Activated effector memory CD4-positive, alpha-beta T cell treated with anti-CD3 and anti-CD28 coated beads, Interleukin-2, amount 50 U/mL, for 16 hours (primary cell): ENCODE data around the gene SCFD2.
"Not testable (repeated sequence)": the region's sequence is repeated elsewhere in the genome, so short reads cannot be mapped to it uniquely, and the experiment has no call there.

ENCODE experiments used
- DNase-seq: peaks from one replicate; pipeline ENCODE4 v3.0.0-alpha.2; 2020

The SCFD2 gene

GRCh38 chr4:53340145-53340544, 25.7 kb downstream of the SCFD2 start:
- not testable (repeated sequence) for DNase-seq

- not testable (repeated sequence) for DNase-seq
These were observed 30.9 kb downstream of the SCFD2 start for GRCh38 chr4:53334916-53335315.

GRCh38 chr4:53326535-53326934, 39.3 kb downstream of the SCFD2 start:
- no peak for DNase-seq

GRCh38 chr4:53322696-53323095, 43.2 kb downstream of the SCFD2 start:
- no peak for DNase-seq

DNA sequence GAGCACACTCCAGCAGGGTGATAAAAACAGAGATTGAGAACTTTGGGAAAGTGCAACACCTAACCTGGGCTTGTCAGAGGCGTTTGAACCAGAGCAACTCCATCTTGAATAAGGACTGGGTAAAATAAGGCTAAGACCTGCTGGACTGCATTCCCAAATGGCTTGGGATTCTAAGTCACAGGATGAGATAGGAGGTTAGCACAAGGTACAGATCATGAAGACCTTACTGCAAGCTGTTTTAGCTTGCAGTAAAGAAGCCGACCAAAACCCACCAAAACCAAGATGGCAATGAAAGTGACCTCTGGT, 43.9 kb downstream of the SCFD2 start:
- DNase-seq = no peak

- DNase-seq = no peak
These were observed 44.5 kb downstream of the SCFD2 start for GRCh38 chr4:53321151-53321983.

GRCh38 chr4:53315300-53315699, 50.6 kb downstream of the SCFD2 start:
- DNase-seq = no peak

GRCh38 chr4:53314252-53314651, 51.6 kb downstream of the SCFD2 start:
- DNase-seq = no peak

GRCh38 chr4:53313510-53313909, 52.4 kb downstream of the SCFD2 start:
- no peak for DNase-seq

DNA sequence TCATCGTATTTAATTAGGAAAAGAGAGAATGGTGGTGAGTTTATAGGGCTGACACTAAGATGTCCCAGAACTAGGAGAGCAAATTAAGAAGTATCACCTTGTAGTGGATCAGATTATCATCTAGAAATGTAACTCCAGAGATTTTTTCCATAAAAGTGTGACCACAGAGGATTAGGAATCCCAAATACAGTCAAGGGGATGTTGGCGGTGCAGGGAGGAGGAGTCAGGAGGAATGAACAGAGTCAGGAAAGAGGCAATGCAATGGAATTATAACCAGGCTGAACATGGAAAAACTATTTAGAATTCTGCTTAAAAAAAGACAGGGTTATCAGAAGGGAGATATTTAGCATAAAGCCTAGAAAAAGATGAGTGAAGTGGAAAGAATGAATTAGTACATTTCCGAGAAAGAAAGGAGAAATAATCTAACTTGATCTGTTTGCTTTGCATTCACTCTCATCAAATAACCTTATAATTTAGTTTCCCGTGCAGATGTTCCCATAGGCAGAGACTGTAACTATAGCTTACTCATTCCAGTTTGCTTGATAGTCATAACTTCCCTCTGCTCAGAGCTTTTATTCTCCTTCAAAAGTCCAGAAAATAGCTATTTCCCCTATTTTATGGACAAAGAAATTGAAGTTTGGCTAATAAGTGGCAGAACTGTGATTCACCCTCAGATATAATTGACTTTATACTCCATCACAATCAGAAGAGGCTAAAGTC, 56.4 kb downstream of the SCFD2 start:
- no peak for DNase-seq

DNA sequence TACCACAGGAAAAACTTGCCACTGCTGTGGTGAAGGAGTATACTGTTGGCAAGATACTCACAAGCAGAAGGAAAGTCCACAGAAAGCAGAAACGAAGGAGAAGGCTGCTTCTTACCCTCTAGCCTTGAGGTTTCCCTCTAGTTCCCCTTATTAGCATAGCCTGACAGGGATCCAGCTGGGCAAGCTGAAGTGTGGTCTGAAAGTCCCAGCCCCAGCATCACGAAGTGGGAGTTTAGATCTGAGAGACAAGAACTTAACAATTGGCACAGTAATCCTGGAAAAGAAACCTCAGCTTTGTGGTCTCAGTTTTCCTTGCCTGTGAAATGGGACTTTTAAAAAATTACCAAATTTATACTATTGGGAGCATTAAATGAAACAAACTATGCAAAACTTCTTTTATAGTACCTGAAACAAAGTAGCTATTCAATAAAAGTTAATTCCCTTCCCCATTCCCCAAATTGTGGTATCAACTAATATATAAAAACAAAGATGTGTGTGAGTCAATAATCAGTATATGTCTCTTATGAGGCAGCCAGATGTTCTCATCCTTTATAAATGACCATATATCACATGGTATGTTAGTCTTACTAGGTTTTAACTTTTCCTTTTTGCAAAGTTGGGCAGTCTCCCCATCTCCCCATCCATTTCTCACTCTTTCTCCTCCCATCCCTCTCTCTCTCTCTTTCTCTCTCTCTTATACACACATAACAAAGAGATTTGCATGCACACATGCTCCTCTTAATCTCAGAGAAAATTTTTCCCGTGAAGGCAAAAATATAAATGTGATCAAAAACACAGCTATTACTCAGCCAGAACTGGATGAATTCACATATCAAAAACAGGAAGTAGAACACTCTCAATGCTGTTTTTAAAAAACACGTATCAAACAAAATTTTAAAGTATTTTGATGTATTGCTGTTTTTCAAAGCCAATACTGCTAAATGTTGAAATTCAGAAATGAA, 57.8 kb downstream of the SCFD2 start:
- no peak for DNase-seq

DNA sequence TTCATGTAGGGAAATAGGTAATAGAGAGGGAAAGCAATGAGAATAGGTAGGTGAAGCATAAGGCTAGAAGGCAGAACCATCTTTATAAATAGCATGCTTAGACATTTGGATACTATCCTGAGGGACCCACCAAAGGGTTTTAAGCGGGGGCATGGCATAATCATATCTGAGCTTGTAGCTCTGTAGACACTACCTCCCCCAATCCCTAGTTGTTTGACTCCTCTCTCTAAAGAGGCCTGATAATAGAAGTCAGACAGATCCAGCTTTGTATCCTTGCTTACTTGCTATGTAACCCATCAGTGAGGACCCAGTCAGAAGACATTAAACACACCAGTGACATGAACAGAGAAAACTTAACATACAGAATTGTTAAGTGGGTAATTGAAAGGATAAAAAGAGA, 58.7 kb downstream of the SCFD2 start:
- no peak for DNase-seq

DNA sequence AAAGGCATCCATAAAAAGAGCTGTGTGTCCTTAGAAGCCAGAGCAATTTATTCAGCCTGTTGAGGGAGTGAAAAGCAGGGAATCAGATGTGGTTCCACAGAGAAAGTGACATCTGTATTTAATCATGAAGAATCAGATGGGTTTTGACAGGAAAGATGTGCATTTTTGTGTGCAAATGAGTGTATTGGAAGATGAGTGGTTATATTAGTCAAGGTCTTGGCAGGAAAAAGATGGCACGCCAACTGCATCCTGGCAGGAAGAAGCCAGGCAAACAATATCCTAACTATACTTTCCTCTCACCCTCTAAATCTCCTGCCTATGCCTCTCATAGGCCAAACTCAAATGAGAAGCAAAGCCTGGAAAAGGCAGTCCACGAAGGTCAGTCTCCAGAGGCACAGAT, 59.1 kb downstream of the SCFD2 start:
- DNase-seq = no peak

- DNase-seq = not testable (repeated sequence)
These were observed 73.7 kb downstream of the SCFD2 start for GRCh38 chr4:53292209-53292608.

GRCh38 chr4:53281438-53281837, 84.4 kb downstream of the SCFD2 start:
- DNase-seq = no peak

GRCh38 chr4:53280846-53281245, 85.0 kb downstream of the SCFD2 start:
- DNase-seq = no peak

DNA sequence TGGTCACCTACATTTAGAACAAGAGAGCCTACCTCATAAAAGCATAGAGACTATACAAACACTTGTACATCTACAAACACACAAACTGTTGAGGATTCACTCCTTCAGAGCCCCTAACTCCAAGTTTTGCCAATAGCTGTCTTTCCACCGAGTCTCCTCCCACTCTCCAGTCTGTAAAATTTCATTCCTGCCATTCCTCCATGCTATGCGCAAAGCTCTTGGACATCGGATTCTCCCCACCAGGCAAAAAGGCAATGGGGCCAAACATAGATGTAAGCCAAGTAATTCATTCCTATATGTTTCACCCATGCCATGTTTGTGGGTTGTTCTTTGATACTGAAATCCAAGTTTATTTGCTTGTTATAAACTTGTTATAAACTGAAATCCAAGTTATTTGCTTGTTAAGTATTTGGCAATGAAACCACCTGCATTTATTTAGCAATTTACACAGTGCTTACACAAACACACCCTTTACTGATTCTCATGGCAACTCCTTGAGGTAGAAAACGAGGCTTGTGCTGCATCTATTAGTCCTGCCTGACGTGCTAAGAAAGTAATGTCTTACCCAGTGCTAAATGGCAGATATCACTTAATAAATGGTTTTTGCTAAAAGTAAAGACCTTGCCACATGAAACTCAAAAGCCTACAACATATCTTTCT, 91.1 kb downstream of the SCFD2 start:
- DNase-seq = no peak

GRCh38 chr4:53273726-53274125, 92.1 kb downstream of the SCFD2 start:
- DNase-seq = no peak

GRCh38 chr4:53267026-53267425, 98.8 kb downstream of the SCFD2 start:
- DNase-seq = no peak

DNA sequence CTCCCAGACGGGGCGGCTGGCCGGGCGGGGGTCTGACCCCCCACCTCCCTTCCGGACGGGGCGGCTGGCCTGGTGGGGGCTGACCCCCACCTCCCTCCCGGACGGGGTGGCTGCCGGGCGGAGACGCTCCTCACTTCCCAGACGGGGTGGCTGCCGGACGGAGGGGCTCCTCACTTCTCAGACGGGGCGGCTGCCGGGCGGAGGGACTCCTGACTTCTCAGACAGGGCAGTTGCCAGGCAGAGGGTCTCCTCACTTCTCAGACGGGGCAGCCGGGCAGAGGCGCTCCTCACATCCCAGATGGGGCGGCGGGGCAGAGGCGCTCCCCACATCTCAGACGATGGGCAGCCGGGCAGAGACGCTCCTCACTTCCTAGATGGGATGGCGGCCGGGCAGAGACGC, 109.9 kb downstream of the SCFD2 start:
- not testable (repeated sequence) for DNase-seq

DNA sequence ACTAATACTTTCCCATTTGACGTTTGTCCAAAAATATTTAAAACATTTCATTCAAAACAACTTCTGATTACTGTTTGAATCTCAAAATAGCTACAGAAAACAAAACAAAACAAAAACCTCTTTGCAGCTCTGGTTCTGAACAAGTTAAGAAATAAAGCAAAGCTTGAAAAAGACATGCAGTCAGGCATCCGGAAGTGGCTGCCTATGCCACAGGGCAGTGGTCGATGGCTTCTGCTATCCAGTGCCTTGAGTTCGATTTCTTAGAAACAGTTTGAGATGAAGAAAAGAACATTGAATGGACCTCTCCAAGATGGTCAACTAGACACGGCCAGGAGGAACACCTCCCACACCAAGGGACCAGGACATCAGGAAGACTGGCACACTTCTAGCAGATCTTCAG, 125.3 kb downstream of the SCFD2 start:
- no peak for DNase-seq

GRCh38 chr4:53238352-53238751, 127.5 kb downstream of the SCFD2 start:
- DNase-seq = not testable (repeated sequence)

DNA sequence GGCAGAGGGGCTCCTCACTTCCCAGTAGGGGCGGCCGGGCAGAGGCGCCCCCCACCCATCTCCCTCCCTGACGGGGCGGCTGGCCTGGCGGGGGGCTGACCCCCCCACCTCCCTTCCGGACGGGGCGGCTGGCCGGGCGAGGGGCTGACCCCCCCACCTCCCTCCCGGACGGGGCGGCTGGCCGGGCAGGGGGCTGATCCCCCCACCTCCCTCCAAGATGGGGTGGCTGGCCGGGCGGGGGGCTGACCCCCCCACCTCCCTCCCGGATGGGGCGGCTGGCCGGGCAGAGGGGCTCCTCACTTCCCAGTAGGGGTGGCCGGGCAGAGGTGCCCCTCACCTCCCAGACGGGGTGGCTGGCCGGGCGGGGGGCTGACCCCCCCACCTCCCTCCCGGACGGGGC, 128.1 kb downstream of the SCFD2 start:
- DNase-seq = not testable (repeated sequence)
